ENCODE measurements around the gene CD248. TPM values are rescaled to one million over a fixed set of nuclear protein-coding genes. Genes with fewer than 3 reads are reported as not detected.

The CD248 gene
- total and polyA plus RNA-seq, 2 experiments from 2014 or later = 2.4 to 3.8 TPM

GRCh38 chr11:66289548-66290329 lies 27.1 kb downstream of the CD248 start:
- Mint-ChIP-seq H3K36me3 (ENCODE audit: low read depth) (no peaks in the 10 kb centered on the region; the same call in 2 of the 3 replicates), H3K4me1 (peaks cover 21% of the 10 kb centered on the region), H3K27ac (peak overlapping the region; percentile 95), H3K9me3 (peaks cover 2% of the 10 kb centered on the region; the same call in 1 of the 3 replicates), H3K27me3 (ENCODE audit: insufficient read depth, low read depth, poor library complexity) (peaks cover 35% of the 10 kb centered on the region), H3K4me3 (peak overlapping the region; percentile 94)
- peak; percentile 65 for ATAC-seq
- H3K79me2 ChIP-seq (replicated peaks; ENCODE audit: insufficient read depth) = peaks cover 9% of the 10 kb centered on the region
- DNase-seq (ENCODE audit: low spot score) = peak; percentile 94
- peak overlapping the region; percentile 94 for H3K4me3 ChIP-seq
- H3K27me3 ChIP-seq (ENCODE audit: insufficient read depth) = peaks cover 30% of the 10 kb centered on the region
- H3K4me2 ChIP-seq = peak overlapping the region; percentile 83
- no peaks in the 10 kb centered on the region; the same call in 1 of the 2 replicates for H4K20me1 ChIP-seq (replicated peaks; ENCODE audit: insufficient read depth)
- peak overlapping the region; percentile 74 for H2AFZ ChIP-seq
- H3K27ac ChIP-seq (ENCODE audit: low read depth) = peak overlapping the region; percentile 83; the same call in 1 of the 2 replicates
- H3K36me3 ChIP-seq (ENCODE audit: insufficient read depth) = no peaks in the 10 kb centered on the region; the same call in 1 of the 2 replicates
- H3K9me2 ChIP-seq (ENCODE audit: insufficient read depth) = no peaks in the 10 kb centered on the region
- peaks cover 18% of the 10 kb centered on the region; the same call in 1 of the 2 replicates for H3F3A ChIP-seq (replicated peaks; ENCODE audit: low read depth)
- H3K4me1 ChIP-seq (ENCODE audit: insufficient read depth) = peaks cover 21% of the 10 kb centered on the region
- no peak for TF ChIP-seq EZH2 (IDR thresholded peaks at IDR 0.05; ENCODE audit: low read depth, unreplicated experiment)
- no peak for TF ChIP-seq NANOG (IDR thresholded peaks at IDR 0.05; ENCODE audit: borderline replicate concordance)
- TF ChIP-seq ZNF331 (CRISPR knock-in tag; IDR thresholded peaks at IDR 0.05; ENCODE audit: low read depth) = no peak
- no peak for TF ChIP-seq ETS1 (IDR thresholded peaks at IDR 0.05)
- no peak for TF ChIP-seq STAT1 (IDR thresholded peaks at IDR 0.05; ENCODE audit: unreplicated experiment)
- TF ChIP-seq JUNB (IDR thresholded peaks at IDR 0.05; ENCODE audit: unreplicated experiment) = no peak
- peak; percentile 88 for TF ChIP-seq REST (IDR thresholded peaks at IDR 0.05; ENCODE audit: unreplicated experiment)
- TF ChIP-seq POLR2AphosphoS5 (IDR thresholded peaks at IDR 0.05; ENCODE audit: low read depth) = no peak
- no peak for TF ChIP-seq CTCF (conservative IDR thresholded peaks at IDR 0.05; ENCODE audit: low read depth in 2 of 2)
- TF ChIP-seq ZNF114 (CRISPR knock-in tag; IDR thresholded peaks at IDR 0.05) = no peak
- no peak for TF ChIP-seq ZNF462 (CRISPR knock-in tag; IDR thresholded peaks at IDR 0.05)
- TF ChIP-seq EZH2phosphoT487 (IDR thresholded peaks at IDR 0.05; ENCODE audit: unreplicated experiment) = no peak
- TF ChIP-seq CREB1 (CRISPR knock-in tag; IDR thresholded peaks at IDR 0.05; ENCODE audit: low read depth) = peak; percentile 7; the same call in 1 of the 2 replicates
